Measurements from ENCODE around the gene CASTOR1.

CASTOR1 gene

GRCh38 chr22:30284172-30284571 is 5.1 kb downstream of the CASTOR1 start:
- no peak for DNase-seq

- DNase-seq: no peak
Measured at GRCh38 chr22:30283342-30283741, 6.0 kb downstream of the CASTOR1 start.

- DNase-seq: no peak
Measured at GRCh38 chr22:30282616-30283046, 6.7 kb downstream of the CASTOR1 start.

- no peak for DNase-seq
Measured at GRCh38 chr22:30280505-30280904, 8.8 kb downstream of the CASTOR1 start.

- no peak for DNase-seq
Measured at GRCh38 chr22:30279932-30280331, 9.4 kb downstream of the CASTOR1 start.

- DNase-seq: no peak
Measured at GRCh38 chr22:30279046-30279788, 10.1 kb downstream of the CASTOR1 start.

- no peak for DNase-seq
Measured at GRCh38 chr22:30277547-30278344, 11.6 kb downstream of the CASTOR1 start.

GRCh38 chr22:30276039-30276438 is 13.3 kb downstream of the CASTOR1 start:
- DNase-seq: no peak

- DNase-seq: no peak
Measured at GRCh38 chr22:30275625-30276024, 13.7 kb downstream of the CASTOR1 start.

GRCh38 chr22:30274437-30274812 is 14.9 kb downstream of the CASTOR1 start:
- DNase-seq: no peak

GRCh38 chr22:30273711-30274436 is 15.4 kb downstream of the CASTOR1 start:
- no peak for DNase-seq

- DNase-seq: no peak
Measured at GRCh38 chr22:30272781-30273601, 16.3 kb downstream of the CASTOR1 start.

- no peak for DNase-seq
Measured at GRCh38 chr22:30270832-30271231, 18.5 kb downstream of the CASTOR1 start.

- DNase-seq: no peak
Measured at GRCh38 chr22:30268331-30268730, 21.0 kb downstream of the CASTOR1 start.

- no peak for DNase-seq
Measured at GRCh38 chr22:30267382-30268302, 21.7 kb downstream of the CASTOR1 start.

- DNase-seq: no peak
Measured at GRCh38 chr22:30266445-30267381, 22.6 kb downstream of the CASTOR1 start, which contains the start of gene OSM. Gene OSM (minus strand): TSS chr22:30266851. CDS start chr22:30266799, 52 bp downstream.

GRCh38 chr22:30265823-30266444 is 23.4 kb downstream of the CASTOR1 start:
- DNase-seq: no peak

- no peak for DNase-seq
Measured at GRCh38 chr22:30265131-30265720, 24.1 kb downstream of the CASTOR1 start.

- DNase-seq: no peak
Measured at GRCh38 chr22:30263883-30264282, 25.4 kb downstream of the CASTOR1 start.

All from NCI-H510A treated with DMSO at 0.1 percent for 48 hours (cell line).